GM20431 (cell line): ENCODE results near the gene BRPF3.

Source experiments
- in situ Hi-C: fragments of 300-500 bp; cut with MseI, MboI; formaldehyde crosslinking; loops from one replicate; pipeline ENCODE4 v1.15.0; 2020; ENCODE audit warnings: low sequenced_read_pairs; ENCODE audit not compliant: unreplicated experiment

The BRPF3 gene

GRCh38 chr6:36266913-36267644, 70.5 kb downstream of the BRPF3 start:
- in situ Hi-C loops: no loop called here

GRCh38 chr6:36267731-36268477, 71.4 kb downstream of the BRPF3 start:
- in situ Hi-C loops: no loop called here

- in situ Hi-C loops: no loop called here
These were observed 72.1 kb downstream of the BRPF3 start for GRCh38 chr6:36268478-36269275.

- in situ Hi-C loops: no loop called here
These were observed 73.5 kb downstream of the BRPF3 start, which contains the start of gene PNPLA1 for GRCh38 chr6:36269834-36270705. TSS of gene PNPLA1 (plus strand) at chr6:36270060. CDS start at chr6:36270460, 400 bp downstream.

GRCh38 chr6:36272234-36272633, 75.7 kb downstream of the BRPF3 start:
- in situ Hi-C loops: no loop called here

- in situ Hi-C loops: no loop called here
These were observed 76.5 kb downstream of the BRPF3 start for GRCh38 chr6:36273067-36273466.

GRCh38 chr6:36273802-36274514, 77.4 kb downstream of the BRPF3 start:
- in situ Hi-C loops: no loop called here

- in situ Hi-C loops: no loop called here
These were observed 80.3 kb downstream of the BRPF3 start for GRCh38 chr6:36276581-36277536.

GRCh38 chr6:36277946-36278470, 81.5 kb downstream of the BRPF3 start:
- in situ Hi-C loops: no loop called here

- in situ Hi-C loops: no loop called here
These were observed 83.9 kb downstream of the BRPF3 start for GRCh38 chr6:36280467-36280866.

- in situ Hi-C loops: no loop called here
These were observed 84.4 kb downstream of the BRPF3 start for GRCh38 chr6:36280983-36281382.
